ENCODE measurements around the gene PROZ. TPM values are rescaled to one million over a fixed set of nuclear protein-coding genes. Genes with fewer than 3 reads are reported as not detected.

The PROZ gene
- total RNA-seq, 1 experiment from 2014 or later: not detected

- no peak overlapping the region for H3K27ac ChIP-seq (ENCODE audit: low read length)
- H3K9me3 ChIP-seq (ENCODE audit: low read length): no peaks in the 10 kb centered on the region
- DNase-seq (no peak), ATAC-seq (no peak)
- no peak overlapping the region for H3K9ac ChIP-seq (ENCODE audit: low read length)
- H3K4me3 ChIP-seq (ENCODE audit: low read length): no peak overlapping the region
- no TSS peak for BruUV-seq (replicated peaks)
- intact Hi-C loops (cut with micrococcal nuclease): no loop called here
- POLR2A ChIA-PET (ENCODE audit: unreplicated experiment): no interaction called here
- no peaks in the 10 kb centered on the region for H4K20me1 ChIP-seq (ENCODE audit: low read length)
- no peak overlapping the region for H2AFZ ChIP-seq (ENCODE audit: low read length)
- no peaks in the 10 kb centered on the region for H3K36me3 ChIP-seq (ENCODE audit: low read depth, low read length)
- H3K9me2 ChIP-seq (replicated peaks; ENCODE audit: low read length): no peaks in the 10 kb centered on the region
- no peaks in the 10 kb centered on the region for H3K79me2 ChIP-seq (ENCODE audit: low read length)
- CTCF ChIA-PET: no interaction called here
- H3K4me2 ChIP-seq (ENCODE audit: low read length): no peak overlapping the region
- H3K4me1 ChIP-seq (ENCODE audit: insufficient read depth, low read length): no peaks in the 10 kb centered on the region
- H3F3A ChIP-seq (ENCODE audit: low read length, unreplicated experiment): no peaks in the 10 kb centered on the region
- H3K27me3 ChIP-seq (ENCODE audit: low read length): no peaks in the 10 kb centered on the region
- TF ChIP-seq EZH2 (IDR thresholded peaks at IDR 0.05; ENCODE audit: low read length, unreplicated experiment): no peak
- no peak for TF ChIP-seq CTCF (conservative IDR thresholded peaks at IDR 0.05; ENCODE audit: low read depth, low read length)
- TF ChIP-seq EZH2phosphoT487 (IDR thresholded peaks at IDR 0.05; ENCODE audit: borderline replicate concordance, low read length): no peak
These were observed 42.9 kb upstream of the PROZ start for GRCh38 chr13:113115363-113116205.

DNA sequence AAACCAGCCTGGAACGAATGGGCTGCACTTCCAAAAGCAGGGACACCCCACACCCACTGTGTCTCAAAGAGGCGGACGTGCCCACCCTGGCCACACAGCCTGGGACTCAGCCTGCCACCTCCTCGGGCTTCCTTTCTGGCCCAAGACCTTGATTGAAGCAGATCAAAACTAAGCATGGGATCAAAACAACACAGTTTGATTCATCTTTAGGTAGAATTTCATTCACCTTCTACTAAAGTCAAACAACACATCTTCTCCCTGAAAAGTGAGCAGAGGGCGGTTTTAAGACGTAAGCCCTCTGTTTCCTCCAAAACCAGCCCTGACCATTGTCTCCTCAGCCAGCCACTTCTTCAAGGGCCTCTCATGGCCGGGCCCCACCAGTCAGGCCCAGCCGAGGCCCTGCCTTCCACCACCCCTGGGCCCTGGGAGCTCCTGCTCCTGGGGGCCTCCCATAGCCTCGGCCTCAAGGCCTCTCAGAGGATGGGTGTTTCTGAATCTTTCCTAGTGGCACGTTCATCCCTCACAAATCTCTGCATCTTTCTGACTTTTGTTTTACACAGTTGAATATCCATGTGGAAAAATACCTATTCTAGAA is 42.1 kb upstream of the PROZ start:
- H3K9me3 ChIP-seq (ENCODE audit: low read length): no peaks in the 10 kb centered on the region
- no peaks in the 10 kb centered on the region for H3K79me2 ChIP-seq (ENCODE audit: low read length)
- no peaks in the 10 kb centered on the region for H3K36me3 ChIP-seq (ENCODE audit: low read depth, low read length)
- ATAC-seq (no peak), DNase-seq (no peak)
- H3K9me2 ChIP-seq (replicated peaks; ENCODE audit: low read length): no peaks in the 10 kb centered on the region
- CTCF ChIA-PET: no interaction called here
- no peaks in the 10 kb centered on the region for H3K27me3 ChIP-seq (ENCODE audit: low read length)
- no peaks in the 10 kb centered on the region for H3F3A ChIP-seq (ENCODE audit: low read length, unreplicated experiment)
- no TSS peak for BruUV-seq (replicated peaks)
- no peak overlapping the region for H3K4me3 ChIP-seq (ENCODE audit: low read length)
- H4K20me1 ChIP-seq (ENCODE audit: low read length): no peaks in the 10 kb centered on the region
- POLR2A ChIA-PET (ENCODE audit: unreplicated experiment): no interaction called here
- H3K9ac ChIP-seq (ENCODE audit: low read length): no peak overlapping the region
- H2AFZ ChIP-seq (ENCODE audit: low read length): no peak overlapping the region
- H3K27ac ChIP-seq (ENCODE audit: low read length): no peak overlapping the region
- TF ChIP-seq CTCF (conservative IDR thresholded peaks at IDR 0.05; ENCODE audit: low read depth, low read length) (no peak), EZH2 (IDR thresholded peaks at IDR 0.05; ENCODE audit: low read length, unreplicated experiment) (no peak), EZH2phosphoT487 (IDR thresholded peaks at IDR 0.05; ENCODE audit: borderline replicate concordance, low read length) (no peak)
- H3K4me1 ChIP-seq (ENCODE audit: insufficient read depth, low read length): no peaks in the 10 kb centered on the region
- intact Hi-C loops (cut with micrococcal nuclease): no loop called here
- H3K4me2 ChIP-seq (ENCODE audit: low read length): no peak overlapping the region

- no TSS peak for BruUV-seq (replicated peaks)
- H3K36me3 ChIP-seq (ENCODE audit: low read depth, low read length): no peaks in the 10 kb centered on the region
- H3F3A ChIP-seq (ENCODE audit: low read length, unreplicated experiment): no peaks in the 10 kb centered on the region
- TF ChIP-seq CTCF (conservative IDR thresholded peaks at IDR 0.05; ENCODE audit: low read depth, low read length) (no peak), EZH2phosphoT487 (IDR thresholded peaks at IDR 0.05; ENCODE audit: borderline replicate concordance, low read length) (no peak), EZH2 (IDR thresholded peaks at IDR 0.05; ENCODE audit: low read length, unreplicated experiment) (no peak)
- H3K9ac ChIP-seq (ENCODE audit: low read length): no peak overlapping the region
- no peak overlapping the region for H2AFZ ChIP-seq (ENCODE audit: low read length)
- ChIA-PET CTCF (no interaction called here), POLR2A (ENCODE audit: unreplicated experiment) (no interaction called here)
- no peaks in the 10 kb centered on the region for H3K9me2 ChIP-seq (replicated peaks; ENCODE audit: low read length)
- H3K9me3 ChIP-seq (ENCODE audit: low read length): no peaks in the 10 kb centered on the region
- H3K27me3 ChIP-seq (ENCODE audit: low read length): no peaks in the 10 kb centered on the region
- no peak overlapping the region for H3K27ac ChIP-seq (ENCODE audit: low read length)
- H3K4me1 ChIP-seq (ENCODE audit: insufficient read depth, low read length): no peaks in the 10 kb centered on the region
- DNase-seq: no peak
- no peak overlapping the region for H3K4me2 ChIP-seq (ENCODE audit: low read length)
- intact Hi-C loops (cut with micrococcal nuclease): no loop called here
- H3K4me3 ChIP-seq (ENCODE audit: low read length): no peak overlapping the region
- no peaks in the 10 kb centered on the region for H3K79me2 ChIP-seq (ENCODE audit: low read length)
- ATAC-seq: no peak
- H4K20me1 ChIP-seq (ENCODE audit: low read length): no peaks in the 10 kb centered on the region
These were observed 41.6 kb upstream of the PROZ start for GRCh38 chr13:113116871-113117271.

All from PC-3 (cell line).